ENCODE measurements around the gene WDR81.
"Not testable (repeated sequence)": the region's sequence is repeated elsewhere in the genome, so short reads cannot be mapped to it uniquely, and the experiment has no call there.

The WDR81 gene

DNA sequence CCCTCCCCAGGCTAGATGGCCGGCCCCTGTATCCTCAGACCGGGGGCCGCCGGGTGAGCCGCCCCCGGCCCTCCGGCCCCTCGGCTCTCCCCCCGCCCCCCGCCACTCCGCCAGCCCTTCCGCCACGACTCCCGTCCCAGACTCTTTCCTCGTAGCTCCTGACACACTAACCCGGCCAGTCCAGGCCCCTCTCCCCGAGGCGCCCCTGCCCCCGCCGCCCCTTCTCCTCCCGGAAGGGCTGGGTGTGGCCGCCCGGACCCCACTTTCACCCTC lies 8.8 kb upstream of the WDR81 start:
- ATAC-seq (replicated peaks; ENCODE audit: extremely low read depth, poor library complexity, severe bottlenecking) (no peak), DNase-seq (ENCODE audit: low spot score in 2 of 2) (no peak)
- peaks cover 19% of the 10 kb centered on the region for H3K36me3 Mint-ChIP-seq (ENCODE audit: insufficient read depth)
- H3K27ac Mint-ChIP-seq (ENCODE audit: low read depth) = peak overlapping the region; percentile 90
- H3K9me3 Mint-ChIP-seq = no peaks in the 10 kb centered on the region
- H3K4me3 Mint-ChIP-seq = peak overlapping the region; percentile 94
- peaks cover 38% of the 10 kb centered on the region for H3K4me1 Mint-ChIP-seq
- H3K27me3 Mint-ChIP-seq = no peaks in the 10 kb centered on the region

GRCh38 chr17:1716076-1716911 lies 8.2 kb upstream of the WDR81 start:
- Mint-ChIP-seq H3K27me3 (no peaks in the 10 kb centered on the region), H3K4me1 (peaks cover 32% of the 10 kb centered on the region), H3K27ac (ENCODE audit: low read depth) (peak overlapping the region; percentile 90), H3K4me3 (peak overlapping the region; percentile 94), H3K9me3 (no peaks in the 10 kb centered on the region), H3K36me3 (ENCODE audit: insufficient read depth) (peaks cover 19% of the 10 kb centered on the region)
- ATAC-seq (replicated peaks; ENCODE audit: extremely low read depth, poor library complexity, severe bottlenecking) (peak; percentile 92), DNase-seq (ENCODE audit: low spot score in 2 of 2) (peak; percentile 98 to 100)

- H3K4me1 Mint-ChIP-seq = peaks cover 31% of the 10 kb centered on the region
- no peaks in the 10 kb centered on the region for H3K27me3 Mint-ChIP-seq
- peak; percentile 49 for ATAC-seq (replicated peaks; ENCODE audit: extremely low read depth, poor library complexity, severe bottlenecking)
- peak; percentile 54 to 71 for DNase-seq (ENCODE audit: low spot score in 2 of 2)
- peaks cover 16% of the 10 kb centered on the region for H3K36me3 Mint-ChIP-seq (ENCODE audit: insufficient read depth)
- peak overlapping the region; percentile 90 for H3K27ac Mint-ChIP-seq (ENCODE audit: low read depth)
- no peaks in the 10 kb centered on the region for H3K9me3 Mint-ChIP-seq
- peak overlapping the region; percentile 94 for H3K4me3 Mint-ChIP-seq
Measured at GRCh38 chr17:1716912-1717695, 7.4 kb upstream of the WDR81 start.

GRCh38 chr17:1718362-1719165 lies 5.9 kb upstream of the WDR81 start:
- DNase-seq (ENCODE audit: low spot score in 2 of 2) = no peak
- no peaks in the 10 kb centered on the region for H3K27me3 Mint-ChIP-seq
- peaks cover 19% of the 10 kb centered on the region for H3K36me3 Mint-ChIP-seq (ENCODE audit: insufficient read depth)
- peak overlapping the region; percentile 94 for H3K4me3 Mint-ChIP-seq
- ATAC-seq (replicated peaks; ENCODE audit: extremely low read depth, poor library complexity, severe bottlenecking) = no peak
- peak overlapping the region; percentile 90 for H3K27ac Mint-ChIP-seq (ENCODE audit: low read depth)
- H3K9me3 Mint-ChIP-seq = no peaks in the 10 kb centered on the region
- H3K4me1 Mint-ChIP-seq = peaks cover 39% of the 10 kb centered on the region

- Mint-ChIP-seq H3K36me3 (ENCODE audit: insufficient read depth) (peaks cover 23% of the 10 kb centered on the region), H3K9me3 (no peaks in the 10 kb centered on the region), H3K4me1 (peaks cover 40% of the 10 kb centered on the region), H3K27ac (ENCODE audit: low read depth) (no peak overlapping the region), H3K4me3 (no peak overlapping the region), H3K27me3 (no peaks in the 10 kb centered on the region)
- DNase-seq (ENCODE audit: low spot score in 2 of 2) = peak in 1 of 2 donors; percentile 44
- no peak for ATAC-seq (replicated peaks; ENCODE audit: extremely low read depth, poor library complexity, severe bottlenecking)
Measured at GRCh38 chr17:1720856-1721386, 3.6 kb upstream of the WDR81 start.

DNA sequence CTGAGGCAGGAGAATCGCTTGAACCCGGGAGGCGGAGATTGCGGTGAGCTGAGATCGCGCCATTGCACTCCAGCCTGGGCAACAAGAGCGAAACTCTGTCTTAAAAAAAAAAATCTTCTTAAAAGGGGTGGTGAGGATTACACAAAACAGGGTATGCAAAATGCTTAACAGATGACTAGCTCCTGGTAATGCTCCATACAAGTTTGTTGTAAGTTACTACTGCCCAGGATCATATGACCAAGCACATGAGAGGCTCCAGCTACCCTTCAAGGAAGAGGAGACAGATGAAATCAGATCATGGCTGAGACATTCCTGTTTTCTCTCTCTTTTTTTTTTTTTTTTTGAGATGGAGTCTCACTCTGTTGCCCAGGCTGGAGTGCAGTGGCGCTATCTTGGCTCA lies 2.5 kb upstream of the WDR81 start:
- H3K36me3 Mint-ChIP-seq (ENCODE audit: insufficient read depth) = peaks cover 15% of the 10 kb centered on the region
- not testable (repeated sequence) for H3K4me3 Mint-ChIP-seq; H3K27me3 Mint-ChIP-seq; H3K9me3 Mint-ChIP-seq; DNase-seq (ENCODE audit: low spot score in 2 of 2); ATAC-seq (replicated peaks; ENCODE audit: extremely low read depth, poor library complexity, severe bottlenecking); H3K27ac Mint-ChIP-seq (ENCODE audit: low read depth)
- peaks cover 30% of the 10 kb centered on the region for H3K4me1 Mint-ChIP-seq

DNA sequence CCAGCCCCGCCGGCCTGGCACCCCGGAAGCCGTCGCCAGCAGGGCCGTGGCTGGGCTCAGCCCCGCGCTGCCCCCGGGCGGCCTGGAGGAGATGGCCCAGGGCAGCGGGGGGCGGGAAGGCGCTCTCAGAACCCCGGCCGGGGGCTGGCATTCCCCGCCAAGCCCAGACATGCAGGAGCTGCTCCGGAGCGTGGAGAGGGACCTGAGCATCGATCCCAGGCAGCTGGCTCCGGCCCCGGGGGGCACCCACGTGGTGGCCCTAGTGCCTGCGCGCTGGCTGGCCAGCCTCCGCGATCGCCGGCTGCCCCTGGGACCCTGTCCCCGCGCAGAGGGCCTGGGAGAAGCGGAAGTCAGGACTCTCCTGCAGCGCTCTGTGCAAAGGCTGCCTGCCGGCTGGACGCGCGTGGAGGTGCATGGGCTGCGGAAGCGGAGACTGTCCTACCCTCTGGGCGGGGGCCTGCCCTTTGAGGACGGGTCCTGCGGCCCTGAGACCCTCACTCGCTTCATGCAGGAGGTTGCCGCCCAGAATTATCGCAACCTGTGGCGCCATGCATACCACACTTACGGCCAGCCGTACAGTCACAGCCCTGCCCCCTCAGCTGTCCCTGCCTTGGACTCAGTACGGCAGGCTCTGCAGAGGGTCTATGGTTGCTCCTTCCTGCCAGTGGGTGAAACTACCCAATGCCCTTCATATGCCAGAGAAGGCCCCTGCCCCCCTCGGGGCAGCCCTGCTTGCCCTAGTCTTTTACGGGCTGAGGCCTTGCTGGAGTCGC lies 551 bp downstream of the WDR81 start:
- Mint-ChIP-seq H3K27me3 (no peaks in the 10 kb centered on the region), H3K27ac (ENCODE audit: low read depth) (peak overlapping the region; percentile 44), H3K4me1 (peaks cover 35% of the 10 kb centered on the region), H3K36me3 (ENCODE audit: insufficient read depth) (peaks cover 16% of the 10 kb centered on the region), H3K4me3 (peak overlapping the region; percentile 75), H3K9me3 (no peaks in the 10 kb centered on the region)
- no peak for DNase-seq (ENCODE audit: low spot score in 2 of 2)
- ATAC-seq (replicated peaks; ENCODE audit: extremely low read depth, poor library complexity, severe bottlenecking) = peak; percentile 50

DNA sequence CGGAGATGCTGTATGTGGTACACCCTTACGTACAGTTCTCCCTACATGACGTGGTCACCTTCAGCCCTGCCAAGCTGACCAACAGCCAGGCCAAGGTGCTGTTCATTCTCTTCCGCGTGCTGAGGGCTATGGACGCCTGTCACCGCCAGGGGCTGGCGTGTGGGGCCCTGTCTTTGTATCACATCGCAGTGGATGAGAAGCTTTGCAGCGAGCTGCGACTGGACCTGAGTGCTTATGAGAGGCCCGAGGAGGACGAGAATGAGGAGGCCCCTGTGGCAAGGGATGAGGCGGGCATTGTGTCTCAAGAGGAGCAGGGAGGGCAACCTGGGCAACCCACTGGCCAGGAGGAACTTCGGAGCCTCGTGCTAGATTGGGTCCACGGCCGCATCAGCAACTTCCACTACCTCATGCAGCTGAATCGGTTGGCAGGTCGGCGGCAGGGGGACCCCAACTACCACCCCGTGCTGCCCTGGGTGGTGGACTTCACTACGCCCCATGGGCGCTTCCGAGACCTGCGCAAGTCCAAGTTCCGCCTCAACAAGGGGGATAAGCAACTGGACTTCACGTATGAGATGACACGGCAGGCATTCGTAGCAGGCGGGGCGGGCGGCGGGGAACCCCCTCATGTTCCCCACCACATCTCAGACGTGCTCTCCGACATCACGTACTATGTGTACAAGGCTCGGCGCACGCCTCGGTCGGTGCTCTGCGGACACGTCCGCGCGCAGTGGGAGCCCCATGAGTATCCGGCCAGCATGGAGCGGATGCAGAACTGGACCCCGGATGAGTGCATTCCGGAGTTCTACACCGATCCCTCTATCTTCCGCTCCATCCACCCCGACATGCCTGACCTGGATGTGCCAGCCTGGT lies 1.4 kb downstream of the WDR81 start:
- ATAC-seq (replicated peaks; ENCODE audit: extremely low read depth, poor library complexity, severe bottlenecking) = no peak
- peak overlapping the region; percentile 75 for H3K4me3 Mint-ChIP-seq
- peak overlapping the region; percentile 44 for H3K27ac Mint-ChIP-seq (ENCODE audit: low read depth)
- H3K36me3 Mint-ChIP-seq (ENCODE audit: insufficient read depth) = peaks cover 16% of the 10 kb centered on the region
- no peak for DNase-seq (ENCODE audit: low spot score in 2 of 2)
- peaks cover 35% of the 10 kb centered on the region for H3K4me1 Mint-ChIP-seq
- no peaks in the 10 kb centered on the region for H3K9me3 Mint-ChIP-seq
- no peaks in the 10 kb centered on the region for H3K27me3 Mint-ChIP-seq

DNA sequence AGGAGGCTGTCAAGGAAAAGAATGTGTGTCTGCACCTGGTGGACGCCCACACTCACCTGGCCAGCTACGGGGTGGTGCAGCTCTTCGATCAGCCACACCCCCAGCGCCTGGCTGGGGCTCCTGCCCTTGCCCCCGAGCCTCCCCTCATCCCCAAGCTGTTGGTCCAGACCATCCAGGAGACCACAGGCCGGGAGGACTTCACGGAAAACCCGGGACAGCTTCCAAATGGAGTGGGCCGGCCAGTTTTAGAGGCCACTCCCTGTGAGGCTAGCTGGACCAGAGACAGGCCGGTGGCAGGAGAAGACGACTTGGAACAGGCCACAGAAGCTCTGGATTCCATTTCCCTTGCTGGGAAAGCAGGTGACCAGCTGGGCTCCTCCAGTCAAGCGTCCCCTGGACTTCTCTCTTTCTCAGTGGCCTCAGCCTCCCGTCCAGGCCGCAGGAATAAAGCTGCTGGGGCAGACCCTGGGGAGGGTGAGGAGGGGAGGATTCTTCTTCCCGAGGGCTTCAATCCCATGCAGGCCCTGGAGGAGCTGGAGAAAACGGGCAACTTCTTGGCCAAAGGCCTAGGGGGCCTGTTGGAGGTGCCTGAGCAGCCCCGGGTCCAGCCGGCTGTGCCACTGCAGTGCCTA lies 2.2 kb downstream of the WDR81 start:
- DNase-seq (ENCODE audit: low spot score in 2 of 2) (no peak), ATAC-seq (replicated peaks; ENCODE audit: extremely low read depth, poor library complexity, severe bottlenecking) (no peak)
- H3K36me3 Mint-ChIP-seq (ENCODE audit: insufficient read depth) = peaks cover 16% of the 10 kb centered on the region
- H3K27me3 Mint-ChIP-seq = no peaks in the 10 kb centered on the region
- peaks cover 35% of the 10 kb centered on the region for H3K4me1 Mint-ChIP-seq
- H3K4me3 Mint-ChIP-seq = peak overlapping the region; percentile 75
- no peak overlapping the region for H3K27ac Mint-ChIP-seq (ENCODE audit: low read depth)
- no peaks in the 10 kb centered on the region for H3K9me3 Mint-ChIP-seq

DNA sequence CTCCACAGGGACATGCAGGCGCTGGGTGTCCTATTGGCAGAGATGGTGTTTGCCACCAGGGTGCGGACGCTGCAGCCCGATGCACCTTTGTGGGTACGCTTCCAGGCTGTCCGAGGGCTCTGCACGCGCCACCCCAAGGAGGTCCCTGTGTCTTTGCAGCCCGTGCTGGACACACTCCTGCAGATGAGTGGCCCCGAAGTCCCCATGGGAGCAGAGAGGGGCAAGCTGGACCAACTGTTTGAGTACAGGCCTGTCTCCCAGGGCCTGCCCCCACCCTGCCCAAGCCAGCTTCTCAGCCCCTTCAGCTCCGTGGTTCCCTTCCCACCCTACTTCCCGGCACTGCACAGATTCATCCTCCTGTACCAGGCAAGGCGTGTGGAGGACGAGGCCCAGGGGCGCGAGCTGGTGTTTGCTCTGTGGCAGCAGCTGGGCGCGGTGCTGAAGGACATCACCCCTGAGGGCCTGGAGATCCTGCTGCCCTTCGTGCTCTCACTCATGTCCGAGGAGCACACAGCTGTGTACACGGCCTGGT lies 2.8 kb downstream of the WDR81 start:
- peaks cover 16% of the 10 kb centered on the region for H3K36me3 Mint-ChIP-seq (ENCODE audit: insufficient read depth)
- no peak overlapping the region for H3K4me3 Mint-ChIP-seq
- no peak for DNase-seq (ENCODE audit: low spot score in 2 of 2)
- H3K27ac Mint-ChIP-seq (ENCODE audit: low read depth) = no peak overlapping the region
- H3K9me3 Mint-ChIP-seq = no peaks in the 10 kb centered on the region
- H3K27me3 Mint-ChIP-seq = no peaks in the 10 kb centered on the region
- peaks cover 35% of the 10 kb centered on the region for H3K4me1 Mint-ChIP-seq
- ATAC-seq (replicated peaks; ENCODE audit: extremely low read depth, poor library complexity, severe bottlenecking) = no peak
